OCI-LY7 (cell line): Measurements from ENCODE around the gene CRIP3. TPM values are rescaled to one million over a fixed set of nuclear protein-coding genes. Genes with fewer than 3 reads are reported as not detected.

Experiments
- BruUV-seq: library from RNA; stranded (reverse); fragments of 400-500 nt; replicated peaks from 2 replicates; lab custom pipeline; 2021; lab: Mats Ljungman, UMichigan
- CTCF ChIA-PET: fragments of 300-600 bp; sonication (Branson Sonifier 250); formaldehyde crosslinking; loops from one replicate; lab custom pipeline; 2022; ENCODE audit warnings: antibody characterized with exemption; ENCODE audit not compliant: unreplicated experiment; lab: Charles Lee
- POLR2A ChIA-PET: fragments of 300-600 bp; sonication (Branson Sonifier 250); formaldehyde crosslinking; loops from one replicate; lab custom pipeline; 2022; ENCODE audit warnings: antibody characterized with exemption; lab: Charles Lee
- DNase-seq: peaks from one replicate; pipeline ENCODE4 v3.0.0-alpha.2; 2015; ENCODE audit warnings: low spot score
- H2AFZ ChIP-seq: fragments of 200-600 bp; sonication (generic), shearing (Covaris generic); 2 replicates; pipeline ENCODE4 v1.6.1; 2014; ENCODE audit warnings: mild to moderate bottlenecking, antibody characterized with exemption, low read length, moderate library complexity
- H3K27ac ChIP-seq: fragments of 200-600 bp; sonication (generic); 2 replicates; pipeline ENCODE4 v1.5.1; 2014; ENCODE audit warnings: mixed run types, low read depth, mild to moderate bottlenecking, moderate library complexity, low read length, inconsistent platforms; ENCODE audit not compliant: poor library complexity, severe bottlenecking
- H3K36me3 ChIP-seq: fragments of 200-600 bp; sonication (generic); 2 replicates; pipeline ENCODE4 v1.6.1; 2014; ENCODE audit warnings: mild to moderate bottlenecking, antibody characterized with exemption, low read length, moderate library complexity, mixed read lengths; ENCODE audit not compliant: insufficient read depth
- H3K4me1 ChIP-seq: fragments of 200-600 bp; sonication (generic); 2 replicates; pipeline ENCODE4 v1.5.1; 2014; ENCODE audit warnings: mild to moderate bottlenecking, low read length; ENCODE audit not compliant: insufficient read depth, poor library complexity, severe bottlenecking
- H3K4me2 ChIP-seq: fragments of 200-600 bp; sonication (generic); 2 replicates; pipeline ENCODE4 v1.6.1; 2014; ENCODE audit warnings: mild to moderate bottlenecking, low read length
- H3K4me3 ChIP-seq: fragments of 200-600 bp; sonication (generic); 2 replicates; pipeline ENCODE4 v1.5.1; 2014; ENCODE audit warnings: mild to moderate bottlenecking, low read depth, low read length; ENCODE audit not compliant: poor library complexity, severe bottlenecking
- H3K79me2 ChIP-seq: fragments of 200-600 bp; sonication (generic); 2 replicates; pipeline ENCODE4 v1.6.1; 2016; ENCODE audit warnings: low read depth, mild to moderate bottlenecking, low read length, moderate library complexity, mixed read lengths; ENCODE audit not compliant: insufficient read depth
- H3K9me2 ChIP-seq: fragments of 200-600 bp; sonication (generic); 2 replicates; pipeline ENCODE4 v1.6.1; 2016; ENCODE audit warnings: mild to moderate bottlenecking, low read length, mixed read lengths; ENCODE audit not compliant: insufficient read depth
- H3K9me3 ChIP-seq: fragments of 200-600 bp; sonication (generic); 2 replicates; pipeline ENCODE4 v1.6.1; 2014; ENCODE audit warnings: mild to moderate bottlenecking, mixed run types, low read length, mixed read lengths
- H4K20me1 ChIP-seq: fragments of 200-600 bp; sonication (generic); 2 replicates; pipeline ENCODE4 v1.6.1; 2014; ENCODE audit warnings: mild to moderate bottlenecking, antibody characterized with exemption, low read length, moderate library complexity, mixed read lengths; ENCODE audit not compliant: insufficient read depth
- CTCF ChIP-seq: fragments of 200-600 bp; sonication (generic); conservative IDR thresholded peaks from 2 replicates; pipeline ENCODE4 v1.5.1; 2014; ENCODE audit warnings: mild to moderate bottlenecking, antibody characterized with exemption, low read length, moderate library complexity, mixed read lengths
- EZH2phosphoT487 ChIP-seq: fragments of 200-600 bp; sonication (generic); IDR thresholded peaks from 2 replicates; pipeline ENCODE4 v1.6.1; 2018; ENCODE audit warnings: low read depth, borderline replicate concordance, mild to moderate bottlenecking, mixed run types, antibody characterized with exemption, low read length, moderate library complexity, mixed read lengths
- intact Hi-C: fragments of 100-400 bp; cut with micrococcal nuclease; formaldehyde crosslinking; loops from one replicate; pipeline ENCODE4 v1.10.0; 2022; ENCODE audit not compliant: unreplicated experiment
- small RNA-seq: library from RNA; depleted of rRNA; stranded (forward); fragments of <200 nt; gene quantifications from one replicate; pipeline ENCODE3, GENCODE V24; 2014
- total RNA-seq, 2 experiments: library from RNA; depleted of rRNA in 1 of 2; stranded (reverse); fragments of >200 nt in 1 of 2; shearing (Covaris generic) in 1 of 2; gene quantifications; 2 replicates each; pipeline ENCODE4 v1.2.3, GENCODE V29; 2014 to 2022

Gene CRIP3
- total RNA-seq, 2 experiments from 2014 or later, result 1.7 to 2.9 TPM

DNA sequence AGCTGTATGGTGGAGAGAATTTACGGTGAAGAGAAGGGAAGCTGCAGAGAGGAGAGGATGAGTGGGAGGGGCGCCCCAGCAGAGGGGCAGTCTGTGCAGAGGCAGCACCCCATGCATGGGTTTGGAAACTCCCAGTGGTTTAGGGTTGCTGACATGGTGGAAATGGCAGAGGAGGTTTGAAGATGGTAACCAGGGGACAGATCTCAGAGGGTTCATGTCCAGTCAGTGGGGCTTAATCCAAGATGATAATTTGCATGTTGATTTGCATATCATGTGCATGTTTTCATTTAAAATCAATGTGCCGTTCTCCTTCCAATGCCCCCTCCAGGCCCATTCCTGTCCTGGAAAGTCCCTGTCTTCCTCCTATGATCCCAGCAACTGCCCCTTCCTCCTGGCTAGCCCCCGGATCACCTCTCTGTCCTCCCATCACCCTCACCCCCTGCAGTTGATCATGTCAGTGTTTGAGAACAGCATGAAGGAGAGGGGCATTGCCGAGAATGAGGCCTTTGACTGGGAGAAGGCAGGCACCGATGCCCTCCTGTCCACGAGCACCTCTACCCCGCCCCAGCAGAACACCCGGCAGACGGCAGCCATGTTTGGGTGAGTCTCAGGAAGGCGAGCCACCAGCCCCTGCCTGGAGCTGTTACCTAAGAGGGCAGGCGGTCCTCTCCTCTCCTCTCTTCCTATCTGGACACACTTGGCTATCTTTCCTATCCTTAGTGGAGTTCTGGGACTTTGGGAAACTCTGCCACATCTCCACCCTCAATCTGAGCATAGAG, 51.1 kb downstream of the CRIP3 start:
- CTCF ChIA-PET, result no interaction called here
- Histone ChIP-seq H3K27ac (no peak overlapping the region), H3K79me2 (no peaks in the 10 kb centered on the region), H3K4me1 (no peaks in the 10 kb centered on the region), H2AFZ (no peak overlapping the region), H3K9me3 (no peaks in the 10 kb centered on the region), H3K36me3 (no peaks in the 10 kb centered on the region), H3K9me2 (no peaks in the 10 kb centered on the region), H3K4me2 (no peak overlapping the region), H3K4me3 (no peak overlapping the region), H4K20me1 (no peaks in the 10 kb centered on the region)
- DNase-seq, result no peak
- TF ChIP-seq CTCF (no peak), EZH2phosphoT487 (no peak)
- POLR2A ChIA-PET, result no interaction called here
- intact Hi-C loops, result no loop called here
- no TSS peak for BruUV-seq

- ChIA-PET CTCF (no interaction called here), POLR2A (no interaction called here)
- TF ChIP-seq EZH2phosphoT487, result no peak
- TF ChIP-seq CTCF, result no peak
- no peaks in the 10 kb centered on the region for H4K20me1 ChIP-seq
- intact Hi-C loops, result no loop called here
- H3K4me1 ChIP-seq, result no peaks in the 10 kb centered on the region
- no peaks in the 10 kb centered on the region for H3K9me3 ChIP-seq
- no peaks in the 10 kb centered on the region for H3K9me2 ChIP-seq
- no peak overlapping the region for H3K27ac ChIP-seq
- H2AFZ ChIP-seq, result no peak overlapping the region
- H3K4me2 ChIP-seq, result no peak overlapping the region
- no peak overlapping the region for H3K4me3 ChIP-seq
- no TSS peak for BruUV-seq
- H3K36me3 ChIP-seq, result no peaks in the 10 kb centered on the region
- H3K79me2 ChIP-seq, result no peaks in the 10 kb centered on the region
- DNase-seq, result no peak
Observed at GRCh38 chr6:43256670-43257366, 51.8 kb downstream of the CRIP3 start.

Small RNA genes within 50 kb of the gene (small RNA-seq; reads per million reads assigned to genes)
- gene RPL12P47, result not detected

Other genes starting within 250 kb of the CRIP3 start
- gene MRPL2, start 249.4 kb downstream of the CRIP3 start, total RNA-seq (2014; rRNA removed; shearing (Covaris generic)), result 25.8 and 31.8 TPM in 2 replicates
- 76.9 and 81.7 TPM in 2 replicates for gene MRPL2, start 249.4 kb downstream of the CRIP3 start, total RNA-seq (2022)
- 15.0 and 16.4 TPM in 2 replicates for gene KLC4, start 249.2 kb downstream of the CRIP3 start, total RNA-seq (2014; rRNA removed; shearing (Covaris generic))
- gene KLC4, start 249.2 kb downstream of the CRIP3 start, total RNA-seq (2022), result 22.5 and 25.2 TPM in 2 replicates
- 12.7 and 18.5 TPM in 2 replicates for gene PTK7, start 232.5 kb downstream of the CRIP3 start, total RNA-seq (2014; rRNA removed; shearing (Covaris generic))
- gene PTK7, start 232.5 kb downstream of the CRIP3 start, total RNA-seq (2022), result 12.0 and 13.0 TPM in 2 replicates
- gene SRF, start 137.6 kb downstream of the CRIP3 start, total RNA-seq (2014; rRNA removed; shearing (Covaris generic)), result 17.6 and 22.8 TPM in 2 replicates
- gene SRF, start 137.6 kb downstream of the CRIP3 start, total RNA-seq (2022), result 23.1 and 24.2 TPM in 2 replicates
- gene CUL9, start 126.6 kb downstream of the CRIP3 start, total RNA-seq (2014; rRNA removed; shearing (Covaris generic)), result 27.4 and 37.0 TPM in 2 replicates
- gene CUL9, start 126.6 kb downstream of the CRIP3 start, total RNA-seq (2022), result 31.1 and 32.9 TPM in 2 replicates
- 111 and 126 TPM in 2 replicates for gene DNPH1, start 79.3 kb downstream of the CRIP3 start, total RNA-seq (2014; rRNA removed; shearing (Covaris generic))
- gene DNPH1, start 79.3 kb downstream of the CRIP3 start, total RNA-seq (2022), result 58.7 and 65.5 TPM in 2 replicates
- gene TTBK1, start 65.3 kb downstream of the CRIP3 start, total RNA-seq (2014; rRNA removed; shearing (Covaris generic)), result 0.05 and 0.35 TPM in 2 replicates
- 1.5 and 1.7 TPM in 2 replicates for gene TTBK1, start 65.3 kb downstream of the CRIP3 start, total RNA-seq (2022)
- not detected in 2 replicates for gene SLC22A7, start 10.6 kb downstream of the CRIP3 start, total RNA-seq (2014; rRNA removed; shearing (Covaris generic))
- gene SLC22A7, start 10.6 kb downstream of the CRIP3 start, total RNA-seq (2022), result not detected in 2 replicates
- 12.8 and 15.7 TPM in 2 replicates for gene ZNF318, start 60.8 kb upstream of the CRIP3 start, total RNA-seq (2014; rRNA removed; shearing (Covaris generic))
- gene ZNF318, start 60.8 kb upstream of the CRIP3 start, total RNA-seq (2022), result 24.4 and 24.9 TPM in 2 replicates
- 11.4 and 12.4 TPM in 2 replicates for gene ABCC10, start 118.7 kb upstream of the CRIP3 start, total RNA-seq (2014; rRNA removed; shearing (Covaris generic))
- gene ABCC10, start 118.7 kb upstream of the CRIP3 start, total RNA-seq (2022), result 31.1 and 35.3 TPM in 2 replicates
- gene DLK2, start 146.7 kb upstream of the CRIP3 start, total RNA-seq (2014; rRNA removed; shearing (Covaris generic)), result not detected in 2 replicates
- gene DLK2, start 146.7 kb upstream of the CRIP3 start, total RNA-seq (2022), result not detected in 2 replicates
- 16.7 and 22.0 TPM in 2 replicates for gene TJAP1, start 168.7 kb upstream of the CRIP3 start, total RNA-seq (2014; rRNA removed; shearing (Covaris generic))
- gene TJAP1, start 168.7 kb upstream of the CRIP3 start, total RNA-seq (2022), result 32.3 and 34.4 TPM in 2 replicates
- 0.19 TPM in 1 of 2 replicates, not detected in the other for gene LRRC73, start 201.5 kb upstream of the CRIP3 start, total RNA-seq (2014; rRNA removed; shearing (Covaris generic))
- gene LRRC73, start 201.5 kb upstream of the CRIP3 start, total RNA-seq (2022), result 0.25 and 0.52 TPM in 2 replicates
- gene YIPF3, start 208.1 kb upstream of the CRIP3 start, total RNA-seq (2014; rRNA removed; shearing (Covaris generic)), result 31.8 and 38.2 TPM in 2 replicates
- gene YIPF3, start 208.1 kb upstream of the CRIP3 start, total RNA-seq (2022), result 41.9 and 45.5 TPM in 2 replicates
- gene POLR1C, start 208.3 kb upstream of the CRIP3 start, total RNA-seq (2014; rRNA removed; shearing (Covaris generic)), result 40.7 and 46.0 TPM in 2 replicates
- 36.9 and 41.2 TPM in 2 replicates for gene POLR1C, start 208.3 kb upstream of the CRIP3 start, total RNA-seq (2022)